PFSK-1 (cell line): Measurements from ENCODE around the gene STK40.

Experiments
- POLR2AphosphoS5 ChIP-seq: IDR thresholded peaks from 2 replicates; pipeline ENCODE4 v1.6.1; 2012; ENCODE audit warnings: low read depth, mild to moderate bottlenecking, control low read depth, low read length, moderate library complexity
- SIN3A ChIP-seq: IDR thresholded peaks from 2 replicates; pipeline ENCODE4 v1.6.1; 2012; ENCODE audit warnings: mild to moderate bottlenecking, low read length, moderate library complexity, borderline replicate concordance; ENCODE audit not compliant: insufficient read depth

GRCh38 chr1:36351227-36351977 lies 34.3 kb downstream of the STK40 start:
- TF ChIP-seq SIN3A = no peak
- TF ChIP-seq POLR2AphosphoS5 = no peak
